T-helper 2 cell treated with Interferon-gamma antibody and Interleukin-4, amounts not matched to agents 5 μg/mL and 100 μg/mL, for 36 hours (primary cell): ENCODE data around the gene OR2B3.
"Not testable (repeated sequence)": the region's sequence is repeated elsewhere in the genome, so short reads cannot be mapped to it uniquely, and the experiment has no call there.

Experiments
- DNase-seq: peaks from one replicate; pipeline ENCODE4 v3.0.0; 2021; ENCODE audit warnings: low spot score
- H3K27ac Mint-ChIP-seq: one replicate; pipeline ENCODE4 v1.8.0; 2021; ENCODE audit warnings: mild to moderate bottlenecking, mixed read lengths
- H3K27me3 Mint-ChIP-seq: one replicate; pipeline ENCODE4 v1.8.0; 2021; ENCODE audit warnings: low read depth, mixed read lengths
- H3K36me3 Mint-ChIP-seq: one replicate; pipeline ENCODE4 v1.8.0; 2021; ENCODE audit warnings: low read depth, mixed read lengths
- H3K4me1 Mint-ChIP-seq: one replicate; pipeline ENCODE4 v1.8.0; 2021; ENCODE audit warnings: low read depth, mixed read lengths
- H3K4me3 Mint-ChIP-seq: one replicate; pipeline ENCODE4 v1.8.0; 2022; ENCODE audit warnings: mild to moderate bottlenecking, moderate library complexity, mixed read lengths
- H3K9me3 Mint-ChIP-seq: one replicate; pipeline ENCODE4 v1.8.0; 2021; ENCODE audit warnings: mixed read lengths

Gene OR2B3, protein sequence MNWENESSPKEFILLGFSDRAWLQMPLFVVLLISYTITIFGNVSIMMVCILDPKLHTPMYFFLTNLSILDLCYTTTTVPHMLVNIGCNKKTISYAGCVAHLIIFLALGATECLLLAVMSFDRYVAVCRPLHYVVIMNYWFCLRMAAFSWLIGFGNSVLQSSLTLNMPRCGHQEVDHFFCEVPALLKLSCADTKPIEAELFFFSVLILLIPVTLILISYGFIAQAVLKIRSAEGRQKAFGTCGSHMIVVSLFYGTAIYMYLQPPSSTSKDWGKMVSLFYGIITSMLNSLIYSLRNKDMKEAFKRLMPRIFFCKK

DNA sequence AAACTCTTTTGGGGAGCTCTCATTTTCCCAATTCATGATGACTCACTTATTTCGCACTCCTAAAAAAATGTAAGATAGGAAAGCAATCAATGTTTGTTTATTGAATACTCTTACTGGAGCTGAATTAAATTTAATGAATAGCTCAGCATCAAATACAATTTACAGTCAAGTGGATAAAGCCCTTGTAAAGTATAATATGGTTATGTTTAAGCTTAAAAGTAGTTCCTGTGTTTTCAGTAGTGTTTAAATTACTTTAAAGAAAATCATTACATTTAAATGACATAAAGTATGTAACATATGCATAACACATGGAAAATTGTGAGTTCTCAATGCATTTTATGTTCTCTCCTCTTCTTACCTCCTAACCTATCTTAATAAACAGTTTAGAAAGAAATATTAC, at the start of gene OR2B3:
Gene OR2B3, minus strand, starts transcription at position 101 of the 400 bp plus-strand sequence. Its CDS starts 65 bp downstream, at position 36.
- no peak within 1 kb of the TSS for H3K4me3 Mint-ChIP-seq
- no peaks in the 10 kb centered on the region for H3K36me3 Mint-ChIP-seq
- no peaks in the 10 kb centered on the region for H3K9me3 Mint-ChIP-seq
- H3K4me1 Mint-ChIP-seq, result no peaks in the 10 kb centered on the region
- no peak within 1 kb of the TSS for H3K27ac Mint-ChIP-seq
- H3K27me3 Mint-ChIP-seq, result peaks cover 8% of the 10 kb centered on the region
- no peak for DNase-seq

DNA sequence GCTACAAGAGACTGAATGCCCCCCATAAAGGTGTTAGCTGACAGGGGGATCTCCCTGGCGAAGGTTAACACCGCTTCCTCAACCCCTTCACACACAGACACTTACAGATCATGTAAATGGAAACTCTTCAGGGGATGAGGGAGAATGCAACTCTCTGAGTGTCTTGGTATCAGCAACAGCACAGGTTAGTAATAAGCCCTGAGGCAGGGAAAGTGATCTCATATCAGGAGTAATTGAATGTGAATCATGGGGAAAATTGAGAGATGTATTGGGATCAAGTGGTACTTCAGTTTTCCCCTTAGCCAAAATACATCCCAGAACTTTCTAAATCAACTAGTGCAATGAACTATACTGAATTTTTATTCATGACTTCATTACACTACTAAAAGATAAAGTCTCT, 44.6 kb upstream of the OR2B3 start:
- no peaks in the 10 kb centered on the region for H3K4me1 Mint-ChIP-seq
- DNase-seq, result no peak
- H3K36me3 Mint-ChIP-seq, result no peaks in the 10 kb centered on the region
- H3K9me3 Mint-ChIP-seq, result no peaks in the 10 kb centered on the region
- no peak overlapping the region for H3K4me3 Mint-ChIP-seq
- H3K27ac Mint-ChIP-seq, result no peak overlapping the region
- peaks cover 11% of the 10 kb centered on the region for H3K27me3 Mint-ChIP-seq

DNA sequence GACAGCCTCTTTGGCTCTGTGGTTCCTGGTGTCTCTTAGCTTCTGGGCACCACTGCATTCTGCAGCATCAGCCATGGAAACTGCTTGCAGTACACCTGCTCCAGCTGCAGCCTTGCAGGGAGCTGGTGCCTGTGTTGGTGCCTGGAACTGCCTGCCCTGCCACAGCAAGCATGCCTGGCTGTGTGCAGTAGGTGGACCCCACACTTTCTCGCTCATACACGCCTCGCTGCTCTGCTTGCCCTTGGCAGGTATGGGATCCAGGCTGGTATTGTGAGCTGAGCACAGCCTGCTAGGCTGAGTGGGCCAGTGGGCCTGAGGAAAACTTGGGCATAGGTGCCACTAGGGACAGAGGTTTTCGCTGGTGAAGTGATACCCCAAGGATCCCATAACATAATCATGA, 43.5 kb upstream of the OR2B3 start:
- Mint-ChIP-seq H3K27me3 (peaks cover 11% of the 10 kb centered on the region), H3K9me3 (no peaks in the 10 kb centered on the region), H3K4me3 (no peak overlapping the region), H3K4me1 (no peaks in the 10 kb centered on the region), H3K27ac (no peak overlapping the region), H3K36me3 (no peaks in the 10 kb centered on the region)
- no peak for DNase-seq

DNA sequence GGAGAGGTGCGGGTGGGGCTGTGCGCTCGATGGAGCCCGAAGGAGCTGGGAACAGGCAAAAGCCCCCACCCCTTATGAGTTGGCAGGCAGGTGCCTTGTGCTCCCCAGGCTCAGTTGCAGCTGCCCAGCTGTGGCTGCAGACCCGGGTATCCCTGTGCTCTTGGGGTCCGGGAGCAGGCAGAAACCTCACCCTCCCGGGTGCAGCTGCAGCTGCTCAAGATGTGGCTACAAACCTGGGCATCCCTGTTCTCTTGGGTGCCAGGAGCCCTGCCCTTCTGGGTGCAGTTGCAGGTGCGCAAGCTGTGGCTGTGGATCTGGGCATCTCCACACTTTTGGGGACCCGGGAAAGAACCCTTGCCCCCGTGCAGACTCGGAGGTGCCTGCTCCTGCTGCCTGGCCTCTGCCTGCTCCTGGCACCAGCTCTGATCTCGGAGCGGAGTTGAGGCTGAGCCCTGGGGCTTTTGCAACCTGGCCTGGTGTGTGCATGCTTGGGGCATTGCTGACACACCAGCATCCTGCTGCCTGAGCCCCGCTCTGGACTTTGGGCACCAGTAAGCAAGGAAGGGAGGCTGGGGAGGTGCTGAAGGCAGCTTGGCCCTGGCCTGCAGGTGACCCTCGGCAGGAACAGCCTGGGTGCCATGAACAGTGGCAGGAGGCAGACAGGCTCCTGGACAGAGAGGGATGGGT, 42.4 kb upstream of the OR2B3 start:
- no peak overlapping the region for H3K27ac Mint-ChIP-seq
- no peak for DNase-seq
- no peaks in the 10 kb centered on the region for H3K4me1 Mint-ChIP-seq
- no peaks in the 10 kb centered on the region for H3K9me3 Mint-ChIP-seq
- no peak overlapping the region for H3K4me3 Mint-ChIP-seq
- peaks cover 5% of the 10 kb centered on the region for H3K27me3 Mint-ChIP-seq
- no peaks in the 10 kb centered on the region for H3K36me3 Mint-ChIP-seq

DNA sequence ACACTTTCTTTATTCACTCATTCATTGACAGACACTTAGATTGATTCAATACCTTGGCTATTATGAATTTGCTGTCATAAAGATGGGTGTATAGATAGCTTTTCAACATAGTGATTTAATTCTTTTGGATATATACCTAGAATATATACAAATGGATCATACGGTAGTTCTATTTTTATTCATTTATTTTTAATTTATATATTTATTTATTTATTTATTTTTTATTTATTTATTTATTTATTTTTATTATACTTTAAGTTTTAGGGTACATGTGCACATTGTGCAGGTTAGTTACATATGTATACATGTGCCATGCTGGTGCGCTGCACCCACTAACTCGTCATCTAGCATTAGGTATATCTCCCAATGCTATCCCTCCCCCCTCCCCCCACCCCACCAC, 27.9 kb upstream of the OR2B3 start:
- not testable (repeated sequence) for H3K9me3 Mint-ChIP-seq, H3K27me3 Mint-ChIP-seq, H3K27ac Mint-ChIP-seq, H3K4me1 Mint-ChIP-seq, DNase-seq, H3K4me3 Mint-ChIP-seq, H3K36me3 Mint-ChIP-seq

DNA sequence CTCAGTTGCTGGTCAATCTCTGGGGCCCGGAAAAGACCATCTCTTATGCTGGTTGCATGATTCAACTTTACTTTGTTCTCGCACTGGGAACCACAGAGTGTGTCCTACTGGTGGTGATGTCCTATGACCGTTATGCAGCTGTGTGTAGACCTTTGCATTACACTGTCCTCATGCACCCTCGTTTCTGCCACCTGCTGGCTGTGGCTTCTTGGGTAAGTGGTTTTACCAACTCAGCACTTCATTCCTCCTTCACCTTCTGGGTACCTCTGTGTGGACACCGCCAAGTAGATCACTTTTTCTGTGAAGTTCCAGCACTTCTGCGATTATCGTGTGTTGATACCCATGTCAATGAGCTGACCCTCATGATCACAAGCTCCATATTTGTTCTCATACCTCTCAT, 25.0 kb upstream of the OR2B3 start:
- Mint-ChIP-seq H3K9me3 (no peaks in the 10 kb centered on the region), H3K4me1 (no peaks in the 10 kb centered on the region), H3K27ac (no peak overlapping the region), H3K27me3 (peaks cover 8% of the 10 kb centered on the region), H3K36me3 (no peaks in the 10 kb centered on the region), H3K4me3 (no peak overlapping the region)
- no peak for DNase-seq

DNA sequence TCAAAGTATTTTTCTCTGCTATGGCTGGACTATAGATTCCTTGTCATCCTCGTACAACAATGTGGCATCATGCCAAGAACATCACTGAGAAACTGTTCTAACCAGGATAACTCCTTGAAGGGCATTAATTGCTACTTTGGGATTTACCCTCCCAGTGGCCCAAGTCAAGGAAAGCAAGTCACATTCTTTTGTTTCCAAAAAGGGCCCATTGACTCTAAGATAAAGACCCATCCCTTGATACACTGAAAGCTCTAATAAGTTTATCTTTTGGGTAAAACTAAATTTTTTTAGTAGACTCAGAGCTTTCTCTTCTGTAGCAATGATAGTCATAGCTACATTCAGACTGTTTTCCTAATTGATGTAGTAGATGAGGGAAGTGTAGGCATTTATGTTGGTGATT, 20.6 kb upstream of the OR2B3 start, which contains the start of gene OR2J3:
Gene OR2J3, plus strand, starts transcription at position 301 of the 400 bp plus-strand sequence. CDS start 3,833 bp downstream, outside the sequence.
- Mint-ChIP-seq H3K4me1 (no peaks in the 10 kb centered on the region), H3K27me3 (peaks cover 8% of the 10 kb centered on the region), H3K36me3 (no peaks in the 10 kb centered on the region), H3K9me3 (no peaks in the 10 kb centered on the region), H3K27ac (no peak within 1 kb of the TSS), H3K4me3 (no peak within 1 kb of the TSS)
- no peak for DNase-seq

DNA sequence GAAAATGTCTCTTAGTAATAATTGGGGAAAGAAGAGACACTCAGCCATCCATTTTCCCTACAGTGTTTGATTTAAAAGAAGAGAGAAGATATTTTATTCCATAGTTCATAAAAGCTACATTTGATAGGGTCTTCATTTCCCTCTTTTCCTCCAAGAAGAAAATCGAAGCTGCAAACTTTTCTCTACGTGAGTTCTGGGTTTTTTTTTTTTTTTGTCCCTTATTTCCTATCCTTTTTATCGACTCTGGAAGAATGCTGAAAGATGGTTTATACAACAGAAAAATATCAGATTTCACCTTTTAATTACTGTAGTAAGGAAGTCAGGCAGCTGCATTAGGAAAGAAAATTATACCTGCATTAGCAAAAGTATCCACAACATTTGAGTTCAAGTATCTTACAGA, 12.1 kb upstream of the OR2B3 start, which contains the start of gene OR2J1:
Gene OR2J1, plus strand, starts transcription at position 301 of the 400 bp plus-strand sequence. CDS start 1,453 bp downstream, outside the sequence.
- H3K27me3 Mint-ChIP-seq, result peaks cover 13% of the 10 kb centered on the region
- no peak within 1 kb of the TSS for H3K27ac Mint-ChIP-seq
- no peaks in the 10 kb centered on the region for H3K36me3 Mint-ChIP-seq
- H3K4me3 Mint-ChIP-seq, result no peak within 1 kb of the TSS
- no peaks in the 10 kb centered on the region for H3K4me1 Mint-ChIP-seq
- no peaks in the 10 kb centered on the region for H3K9me3 Mint-ChIP-seq
- DNase-seq, result no peak

DNA sequence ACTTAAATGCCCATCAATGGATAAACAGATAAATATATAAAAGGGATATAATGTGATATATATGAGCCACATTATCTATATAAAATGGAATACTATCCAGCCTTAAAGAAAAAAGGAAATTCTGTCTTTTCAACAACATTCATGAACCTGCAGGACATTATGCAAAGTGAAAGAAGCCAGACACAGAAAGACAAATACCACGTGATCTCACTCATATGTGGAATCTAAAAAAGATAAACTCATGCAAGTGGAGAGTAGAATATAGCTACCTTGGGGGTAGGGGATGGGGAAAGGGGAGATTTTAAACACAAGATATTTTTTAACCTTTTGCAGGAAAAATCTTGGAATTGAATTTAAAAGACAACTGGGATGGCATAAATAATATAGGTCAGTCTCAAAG, 10.7 kb upstream of the OR2B3 start:
- Mint-ChIP-seq H3K36me3 (no peaks in the 10 kb centered on the region), H3K27ac (no peak overlapping the region), H3K4me1 (no peaks in the 10 kb centered on the region), H3K4me3 (no peak overlapping the region), H3K27me3 (peaks cover 13% of the 10 kb centered on the region), H3K9me3 (no peaks in the 10 kb centered on the region)
- DNase-seq, result no peak

DNA sequence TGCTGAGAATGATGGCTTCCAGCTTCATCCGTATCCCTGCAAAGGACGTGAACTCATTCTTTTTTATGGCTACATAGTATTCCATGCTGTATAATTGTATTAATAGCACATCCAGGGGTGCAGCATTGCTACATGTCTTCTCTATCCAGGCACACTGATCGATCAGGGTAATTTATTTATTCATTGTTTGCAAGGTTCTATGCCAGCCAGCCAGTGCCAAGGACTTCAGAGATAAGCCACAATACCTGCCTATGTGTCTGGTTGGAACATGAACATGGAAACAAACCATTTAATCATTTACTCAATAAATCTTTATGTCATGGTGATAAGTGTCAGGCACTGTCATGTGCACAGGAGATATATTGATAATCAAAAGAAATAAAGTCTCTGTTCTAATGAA, 5.8 kb upstream of the OR2B3 start:
- no peaks in the 10 kb centered on the region for H3K4me1 Mint-ChIP-seq
- no peak overlapping the region for H3K27ac Mint-ChIP-seq
- no peak overlapping the region for H3K4me3 Mint-ChIP-seq
- H3K9me3 Mint-ChIP-seq, result no peaks in the 10 kb centered on the region
- H3K27me3 Mint-ChIP-seq, result peaks cover 11% of the 10 kb centered on the region
- no peaks in the 10 kb centered on the region for H3K36me3 Mint-ChIP-seq
- DNase-seq, result no peak

DNA sequence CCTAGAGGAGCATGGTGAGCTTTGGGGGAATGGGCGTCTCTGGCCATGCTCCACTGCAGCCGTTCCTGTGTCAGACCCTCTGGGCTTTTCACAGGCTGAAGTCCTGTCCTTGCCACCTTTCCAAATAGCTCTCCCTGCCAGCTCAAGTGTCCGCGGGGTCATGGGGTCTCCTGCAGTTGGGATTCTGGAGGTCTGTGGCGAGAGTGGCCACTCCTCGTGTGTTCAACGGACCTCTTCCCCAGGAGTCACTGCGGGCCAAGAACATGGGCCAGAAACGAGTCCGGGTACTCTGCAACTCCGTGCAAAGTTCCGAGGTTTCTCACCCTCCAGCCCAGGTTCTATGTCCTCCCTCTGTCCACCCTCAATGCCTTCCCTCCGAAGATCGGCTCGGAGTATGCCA, 4.7 kb downstream of the OR2B3 start:
- Mint-ChIP-seq H3K27me3 (peaks cover 5% of the 10 kb centered on the region), H3K9me3 (no peaks in the 10 kb centered on the region), H3K4me3 (no peak overlapping the region), H3K27ac (no peak overlapping the region), H3K36me3 (no peaks in the 10 kb centered on the region), H3K4me1 (no peaks in the 10 kb centered on the region)
- DNase-seq, result no peak

DNA sequence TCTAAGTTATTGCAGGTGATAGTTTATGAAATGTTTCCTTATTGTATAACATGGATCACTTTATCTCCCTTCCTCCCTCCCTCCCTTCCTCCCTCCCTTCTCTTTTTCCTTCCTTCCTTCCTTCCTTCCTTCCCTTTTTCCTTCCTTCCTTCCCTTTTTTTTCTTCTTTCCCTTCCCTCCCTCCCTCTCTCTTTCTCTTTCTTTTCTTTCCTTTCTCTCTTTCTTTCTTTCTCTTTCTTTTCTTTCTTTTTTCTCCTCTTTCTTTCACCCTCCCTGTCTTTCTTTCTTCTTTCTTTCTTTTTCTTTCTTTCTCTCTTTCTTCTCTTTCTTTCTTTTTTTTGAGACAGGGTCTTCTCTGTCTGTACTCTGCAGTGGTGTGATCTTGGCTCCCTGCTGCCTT, 5.8 kb downstream of the OR2B3 start:
- H3K9me3 Mint-ChIP-seq, result no peaks in the 10 kb centered on the region
- peaks cover 5% of the 10 kb centered on the region for H3K27me3 Mint-ChIP-seq
- H3K4me1 Mint-ChIP-seq, result no peaks in the 10 kb centered on the region
- no peak overlapping the region for H3K4me3 Mint-ChIP-seq
- DNase-seq, result no peak
- H3K27ac Mint-ChIP-seq, result no peak overlapping the region
- H3K36me3 Mint-ChIP-seq, result no peaks in the 10 kb centered on the region

DNA sequence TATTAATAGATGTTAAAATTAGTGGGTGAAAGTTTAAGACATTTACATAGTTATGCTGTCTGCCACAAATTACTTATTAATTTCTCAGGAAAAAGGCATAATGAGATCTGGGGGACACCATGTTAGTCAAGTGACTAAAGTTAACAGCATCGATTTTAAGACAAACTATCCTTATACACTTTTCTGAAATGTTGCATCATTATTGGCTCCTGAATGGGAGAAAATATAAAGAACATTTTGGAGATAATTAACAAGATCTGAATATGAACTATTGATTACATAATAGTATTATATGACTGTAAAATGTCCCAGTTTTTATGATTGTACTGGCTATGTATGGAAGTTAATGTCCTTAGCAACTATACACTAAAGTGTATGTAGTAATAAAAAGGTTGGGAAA, 7.9 kb downstream of the OR2B3 start:
- DNase-seq, result no peak
- Mint-ChIP-seq H3K4me3 (no peak overlapping the region), H3K36me3 (no peaks in the 10 kb centered on the region), H3K27ac (no peak overlapping the region), H3K27me3 (peaks cover 11% of the 10 kb centered on the region), H3K4me1 (no peaks in the 10 kb centered on the region), H3K9me3 (no peaks in the 10 kb centered on the region)

DNA sequence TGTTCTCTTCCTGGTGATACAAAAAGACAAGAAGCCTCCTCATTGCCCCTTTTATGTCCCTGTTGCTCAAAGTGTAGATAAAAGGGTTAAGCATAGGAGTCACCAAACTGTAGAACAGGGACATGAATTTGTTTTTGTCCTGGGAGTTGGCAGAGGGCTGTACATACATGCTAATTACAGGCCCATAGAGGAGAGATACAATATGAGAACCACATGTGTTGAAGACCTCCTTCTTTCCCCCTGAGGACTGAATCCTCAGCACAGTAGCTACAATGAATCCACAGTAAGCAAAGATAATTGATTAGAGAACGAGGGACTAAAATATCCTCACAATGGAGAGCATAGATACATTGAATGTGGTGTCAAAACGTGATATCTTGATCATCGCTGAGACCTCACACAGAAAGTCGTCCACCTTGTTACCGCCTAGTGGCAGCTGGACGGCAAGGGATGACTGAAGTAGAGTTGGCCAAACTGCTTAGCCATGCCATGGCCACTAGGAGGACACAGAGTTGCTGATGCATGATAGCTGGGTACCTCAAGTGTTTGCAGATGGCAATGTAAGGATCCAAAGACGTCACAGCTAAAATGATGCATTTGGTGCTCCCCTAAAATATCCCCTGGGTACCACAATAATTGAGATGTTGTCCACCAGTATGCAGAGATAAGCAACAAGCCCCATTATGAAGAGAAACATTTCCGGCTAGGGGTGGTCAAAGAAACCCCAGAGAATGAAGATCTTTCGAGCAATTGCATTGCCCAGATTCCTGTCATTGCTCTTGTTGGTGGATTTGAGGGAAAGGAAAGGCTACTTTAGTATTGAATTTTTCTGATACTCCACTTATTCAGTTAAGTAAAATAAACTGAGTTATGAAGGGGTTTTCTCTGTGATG, 15.0 kb downstream of the OR2B3 start:
- no peak for DNase-seq
- Mint-ChIP-seq H3K4me3 (no peak overlapping the region), H3K27me3 (peaks cover 13% of the 10 kb centered on the region), H3K27ac (no peak overlapping the region), H3K36me3 (no peaks in the 10 kb centered on the region), H3K4me1 (no peaks in the 10 kb centered on the region), H3K9me3 (no peaks in the 10 kb centered on the region)
